Spinal cord (tissue), 10 donors: ENCODE data around the gene NCAPD3. TPM values are rescaled to one million over a fixed set of nuclear protein-coding genes. Genes with fewer than 3 reads are reported as not detected.

Experiments used
- DNase-seq, 6 donors: peaks; one replicate each; pipeline versions ENCODE4 v3.0.0 to v3.0.0-alpha.2; 2013 to 2015; ENCODE audit warnings: low spot score in 6 of 6, low read depth in 4 of 6
- H3K27ac ChIP-seq: one replicate; pipeline ENCODE4 v1.5.1; 2013; ENCODE audit warnings: low read depth, low read length, control low read depth
- H3K27me3 ChIP-seq: one replicate; pipeline ENCODE4 v1.6.1; 2013; ENCODE audit warnings: low read length; ENCODE audit not compliant: control insufficient read depth, insufficient read depth
- H3K36me3 ChIP-seq: one replicate; pipeline ENCODE4 v1.6.1; 2013; ENCODE audit warnings: low read length; ENCODE audit not compliant: control insufficient read depth, insufficient read depth
- H3K4me1 ChIP-seq: one replicate; pipeline ENCODE4 v1.6.1; 2013; ENCODE audit warnings: low read length; ENCODE audit not compliant: control insufficient read depth, insufficient read depth
- H3K4me3 ChIP-seq: one replicate; pipeline ENCODE4 v1.5.1; 2013; ENCODE audit warnings: low read depth, low read length, control low read depth
- H3K9me3 ChIP-seq: one replicate; pipeline ENCODE4 v1.6.1; 2013; ENCODE audit warnings: low read length; ENCODE audit not compliant: control insufficient read depth, insufficient read depth
- WGBS: methylation state at CpG from one replicate; pipeline ENCODE4 v1.1.5; 2013; ENCODE audit warnings: missing lambda C conversion rate; ENCODE audit not compliant: insufficient coverage; 5-methylcytosine and 5-hydroxymethylcytosine counted together
- polyA plus RNA-seq, 2 donors: library from polyadenylated mRNA; unstranded; fragments of 120-200 nt; gene quantifications; one replicate each; pipeline ENCODE4 v1.2.1, GENCODE V29; 2013; ENCODE audit not compliant: insufficient read length in 2 of 2
- total RNA-seq, 2 donors: library from RNA; depleted of rRNA in 1 of 2; stranded (reverse); fragments of 120-200 nt in 1 of 2; fragments of >200 nt in 1 of 2; gene quantifications; one replicate each; pipeline versions ENCODE4 v1.2.3 to v1.2.4, GENCODE V29; 2013 to 2014
- donor health status: healthy.

NCAPD3 gene
- total and polyA plus RNA-seq, 4 donors = 18.8 to 23.0 (median 21.8) TPM

GRCh38 chr11:134240592-134240991 lies 16.8 kb upstream of the NCAPD3 start:
- no peak overlapping the region for H3K27ac ChIP-seq
- no peaks in the 10 kb centered on the region for H3K27me3 ChIP-seq
- WGBS = no CpG with 5 or more reads among the region's 6 CpGs
- H3K9me3 ChIP-seq = no peaks in the 10 kb centered on the region
- H3K36me3 ChIP-seq = peaks cover 62% of the 10 kb centered on the region
- no peaks in the 10 kb centered on the region for H3K4me1 ChIP-seq
- H3K4me3 ChIP-seq = no peak overlapping the region
- no peak for DNase-seq

- H3K27ac ChIP-seq = no peak overlapping the region
- 95% methylated on average over 4 of the region's 5 CpGs for WGBS
- no peaks in the 10 kb centered on the region for H3K9me3 ChIP-seq
- H3K27me3 ChIP-seq = no peaks in the 10 kb centered on the region
- H3K4me1 ChIP-seq = no peaks in the 10 kb centered on the region
- DNase-seq = no peak
- peaks cover 54% of the 10 kb centered on the region for H3K36me3 ChIP-seq
- no peak overlapping the region for H3K4me3 ChIP-seq
Measured at GRCh38 chr11:134238956-134239355, 15.2 kb upstream of the NCAPD3 start.

GRCh38 chr11:134237557-134237922 lies 13.8 kb upstream of the NCAPD3 start:
- Histone ChIP-seq H3K4me3 (no peak overlapping the region), H3K36me3 (peaks cover 46% of the 10 kb centered on the region), H3K4me1 (no peaks in the 10 kb centered on the region), H3K27me3 (no peaks in the 10 kb centered on the region), H3K9me3 (no peaks in the 10 kb centered on the region), H3K27ac (no peak overlapping the region)
- 93% methylated on average over 11 of the region's 11 CpGs for WGBS
- DNase-seq = no peak

GRCh38 chr11:134236834-134237556 lies 13.2 kb upstream of the NCAPD3 start:
- no peak overlapping the region for H3K27ac ChIP-seq
- H3K4me3 ChIP-seq = no peak overlapping the region
- WGBS = 93% methylated on average over 5 of the region's 7 CpGs
- no peaks in the 10 kb centered on the region for H3K4me1 ChIP-seq
- no peak for DNase-seq
- no peaks in the 10 kb centered on the region for H3K9me3 ChIP-seq
- no peaks in the 10 kb centered on the region for H3K27me3 ChIP-seq
- peaks cover 43% of the 10 kb centered on the region for H3K36me3 ChIP-seq

GRCh38 chr11:134235399-134235798 lies 11.6 kb upstream of the NCAPD3 start:
- Histone ChIP-seq H3K4me1 (no peaks in the 10 kb centered on the region), H3K36me3 (peaks cover 35% of the 10 kb centered on the region), H3K27me3 (no peaks in the 10 kb centered on the region), H3K9me3 (no peaks in the 10 kb centered on the region), H3K4me3 (no peak overlapping the region), H3K27ac (no peak overlapping the region)
- WGBS = 89% methylated on average over 2 of the region's 3 CpGs
- DNase-seq = no peak

GRCh38 chr11:134233729-134234179 lies 10.0 kb upstream of the NCAPD3 start:
- 94% methylated on average over 2 of the region's 4 CpGs for WGBS
- Histone ChIP-seq H3K4me1 (no peaks in the 10 kb centered on the region), H3K4me3 (no peak overlapping the region), H3K27ac (no peak overlapping the region), H3K27me3 (no peaks in the 10 kb centered on the region), H3K36me3 (peaks cover 27% of the 10 kb centered on the region), H3K9me3 (no peaks in the 10 kb centered on the region)
- DNase-seq = no peak

GRCh38 chr11:134231958-134232659 lies 8.3 kb upstream of the NCAPD3 start:
- Histone ChIP-seq H3K27ac (no peak overlapping the region), H3K4me1 (peaks cover 3% of the 10 kb centered on the region), H3K9me3 (no peaks in the 10 kb centered on the region), H3K4me3 (no peak overlapping the region), H3K27me3 (no peaks in the 10 kb centered on the region), H3K36me3 (peaks cover 17% of the 10 kb centered on the region)
- WGBS = 84% methylated on average over 6 of the region's 10 CpGs
- no peak for DNase-seq

GRCh38 chr11:134230339-134230738 lies 6.6 kb upstream of the NCAPD3 start:
- no CpG with 5 or more reads among the region's 4 CpGs for WGBS
- H3K9me3 ChIP-seq = no peaks in the 10 kb centered on the region
- peaks cover 14% of the 10 kb centered on the region for H3K36me3 ChIP-seq
- DNase-seq = no peak
- no peak overlapping the region for H3K4me3 ChIP-seq
- H3K4me1 ChIP-seq = peaks cover 12% of the 10 kb centered on the region
- no peak overlapping the region for H3K27ac ChIP-seq
- no peaks in the 10 kb centered on the region for H3K27me3 ChIP-seq

- no peaks in the 10 kb centered on the region for H3K9me3 ChIP-seq
- no peak for DNase-seq
- peaks cover 9% of the 10 kb centered on the region for H3K36me3 ChIP-seq
- 58% methylated on average over 6 of the region's 6 CpGs for WGBS
- peaks cover 15% of the 10 kb centered on the region for H3K4me1 ChIP-seq
- no peak overlapping the region for H3K4me3 ChIP-seq
- H3K27me3 ChIP-seq = no peaks in the 10 kb centered on the region
- no peak overlapping the region for H3K27ac ChIP-seq
Measured at GRCh38 chr11:134229126-134229790, 5.5 kb upstream of the NCAPD3 start.
